PC-9 (cell line): Measurements from ENCODE around the gene LDAH. TPM values are rescaled to one million over a fixed set of nuclear protein-coding genes. Genes with fewer than 3 reads are reported as not detected.

Experiments used
- BruUV-seq: library from RNA; stranded (reverse); fragments of 400-500 nt; replicated peaks from 2 replicates; lab custom pipeline; 2021; lab: Mats Ljungman, UMichigan
- CTCF ChIA-PET: fragments of 300-600 bp; sonication (Branson Sonifier 250); formaldehyde crosslinking; loops from one replicate; lab custom pipeline; 2022; ENCODE audit warnings: antibody characterized with exemption; lab: Charles Lee
- POLR2A ChIA-PET: fragments of 300-600 bp; sonication (Branson Sonifier 250); formaldehyde crosslinking; loops from one replicate; lab custom pipeline; 2022; ENCODE audit warnings: antibody characterized with exemption; ENCODE audit not compliant: unreplicated experiment; lab: Charles Lee
- DNase-seq, 2 experiments: peaks; one replicate each; pipeline versions ENCODE4 v3.0.0 to v3.0.0-alpha.2; 2015 to 2022; ENCODE audit warnings: mixed read lengths in 1 of 2
- H2AFZ ChIP-seq: fragments of 200-600 bp; sonication (generic); 2 replicates; pipeline ENCODE4 v1.8.1; 2017; ENCODE audit warnings: antibody characterized with exemption
- H3F3A ChIP-seq: fragments of 200-600 bp; sonication (generic); 2 replicates; pipeline ENCODE4 v1.8.1; 2017; ENCODE audit warnings: antibody characterized with exemption, mild to moderate bottlenecking, low read depth; ENCODE audit not compliant: insufficient read depth
- H3K27ac ChIP-seq: fragments of 200-600 bp; sonication (generic); 2 replicates; pipeline ENCODE4 v1.6.1; 2016; ENCODE audit warnings: mixed run types
- H3K27me3 ChIP-seq: fragments of 200-600 bp; sonication (generic); 2 replicates; pipeline ENCODE4 v1.6.1; 2016; ENCODE audit warnings: low read depth, mixed run types; ENCODE audit not compliant: insufficient read depth
- H3K36me3 ChIP-seq: fragments of 200-600 bp; sonication (generic); 2 replicates; pipeline ENCODE4 v1.6.1; 2016; ENCODE audit warnings: low read depth, mixed run types
- H3K4me1 ChIP-seq: fragments of 200-600 bp; sonication (generic); replicated peaks from 2 replicates; pipeline ENCODE4 v1.6.1; 2016; ENCODE audit warnings: mixed run types; ENCODE audit not compliant: insufficient read depth
- H3K4me2 ChIP-seq: fragments of 200-600 bp; sonication (generic); 2 replicates; pipeline ENCODE4 v1.6.1; 2017; ENCODE audit warnings: mixed run types
- H3K4me3 ChIP-seq: fragments of 200-600 bp; sonication (generic); 2 replicates; pipeline ENCODE4 v1.6.1; 2016; ENCODE audit warnings: mixed run types
- H3K79me2 ChIP-seq: fragments of 200-600 bp; sonication (generic); 2 replicates; pipeline ENCODE4 v1.6.1; 2017; ENCODE audit warnings: low read depth, mixed run types
- H3K9me2 ChIP-seq: fragments of 200-600 bp; sonication (generic); 2 replicates; pipeline ENCODE4 v1.8.1; 2017; ENCODE audit warnings: mild to moderate bottlenecking; ENCODE audit not compliant: insufficient read depth
- H3K9me3 ChIP-seq: fragments of 200-600 bp; sonication (generic); 2 replicates; pipeline ENCODE4 v1.8.1; 2016; ENCODE audit warnings: low read depth; ENCODE audit not compliant: insufficient read depth
- H4K20me1 ChIP-seq: fragments of 200-600 bp; sonication (generic); 2 replicates; pipeline ENCODE4 v1.8.1; 2017; ENCODE audit not compliant: insufficient read depth
- CTCF ChIP-seq: fragments of 200-600 bp; sonication (generic); conservative IDR thresholded peaks from 2 replicates; pipeline ENCODE4 v1.6.1; 2017; ENCODE audit warnings: mixed run types, antibody characterized with exemption, mild to moderate bottlenecking, moderate library complexity
- EZH2 ChIP-seq: fragments of 200-600 bp; sonication (generic); IDR thresholded peaks from 2 replicates; pipeline ENCODE4 v1.8.0; 2017; ENCODE audit warnings: antibody characterized with exemption, low read depth
- intact Hi-C: fragments of 100-400 bp; cut with micrococcal nuclease; formaldehyde crosslinking; loops from one replicate; pipeline ENCODE4 v1.10.0; 2022; ENCODE audit not compliant: unreplicated experiment
- total RNA-seq: library from RNA; stranded (reverse); gene quantifications from 2 replicates; pipeline ENCODE4 v1.2.3, GENCODE V29; 2021

The LDAH gene
- total RNA-seq, 1 experiment from 2014 or later, result 18.3 TPM

GRCh38 chr2:20855456-20855855 lies 32.6 kb upstream of the LDAH start:
- no peaks in the 10 kb centered on the region for H3K4me1 ChIP-seq
- H3K4me2 ChIP-seq, result no peak overlapping the region
- H3K36me3 ChIP-seq, result no peaks in the 10 kb centered on the region
- intact Hi-C loops, result no loop called here
- peaks cover 63% of the 10 kb centered on the region for H3K27me3 ChIP-seq
- CTCF ChIA-PET, result no interaction called here
- no peaks in the 10 kb centered on the region for H3K9me3 ChIP-seq
- POLR2A ChIA-PET, result no interaction called here
- no peak for DNase-seq
- no peaks in the 10 kb centered on the region for H3K79me2 ChIP-seq
- no peak overlapping the region for H3K4me3 ChIP-seq
- H3F3A ChIP-seq, result no peaks in the 10 kb centered on the region
- no peaks in the 10 kb centered on the region; the same call in 1 of the 2 replicates for H3K9me2 ChIP-seq
- no peak overlapping the region for H2AFZ ChIP-seq
- BruUV-seq, result no TSS peak
- H4K20me1 ChIP-seq, result no peaks in the 10 kb centered on the region
- TF ChIP-seq CTCF, result no peak
- no peak for TF ChIP-seq EZH2
- H3K27ac ChIP-seq, result no peak overlapping the region

DNA sequence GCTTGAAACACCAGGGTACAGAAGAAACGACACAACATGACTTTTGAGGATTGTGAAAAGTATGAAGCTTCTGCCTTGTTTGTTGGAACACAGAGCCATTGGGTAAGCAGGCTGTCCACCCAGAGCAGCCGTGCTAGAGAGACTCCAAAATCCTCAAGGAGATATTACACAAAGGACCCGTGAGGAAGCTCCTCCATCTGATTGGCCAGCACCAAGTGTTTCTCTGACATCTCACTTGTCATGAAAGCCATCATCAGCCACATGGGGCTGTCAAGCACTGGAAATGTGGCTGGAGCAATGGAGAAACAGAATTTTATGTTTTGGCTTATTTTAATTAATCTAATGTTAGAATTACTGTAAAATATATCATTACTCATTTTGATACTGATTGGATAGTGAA lies 29.8 kb upstream of the LDAH start:
- H3F3A ChIP-seq, result no peaks in the 10 kb centered on the region
- TF ChIP-seq CTCF, result no peak
- TF ChIP-seq EZH2, result no peak
- H3K4me1 ChIP-seq, result no peaks in the 10 kb centered on the region
- ChIA-PET POLR2A (no interaction called here), CTCF (no interaction called here)
- intact Hi-C loops, result no loop called here
- no TSS peak for BruUV-seq
- H3K27ac ChIP-seq, result no peak overlapping the region
- H3K4me3 ChIP-seq, result no peak overlapping the region
- H3K36me3 ChIP-seq, result no peaks in the 10 kb centered on the region
- no peak overlapping the region for H3K4me2 ChIP-seq
- no peaks in the 10 kb centered on the region for H3K9me3 ChIP-seq
- DNase-seq, result no peak
- H4K20me1 ChIP-seq, result no peaks in the 10 kb centered on the region
- H2AFZ ChIP-seq, result no peak overlapping the region
- peaks cover 90% of the 10 kb centered on the region for H3K27me3 ChIP-seq
- H3K9me2 ChIP-seq, result no peaks in the 10 kb centered on the region; the same call in 1 of the 2 replicates
- no peaks in the 10 kb centered on the region for H3K79me2 ChIP-seq

GRCh38 chr2:20852139-20852538 lies 29.2 kb upstream of the LDAH start:
- ChIA-PET POLR2A (no interaction called here), CTCF (no interaction called here)
- no peaks in the 10 kb centered on the region for H3K4me1 ChIP-seq
- H3K9me3 ChIP-seq, result no peaks in the 10 kb centered on the region
- no peak overlapping the region for H2AFZ ChIP-seq
- no peaks in the 10 kb centered on the region for H3K9me2 ChIP-seq
- intact Hi-C loops, result no loop called here
- no peaks in the 10 kb centered on the region for H4K20me1 ChIP-seq
- no peak overlapping the region for H3K27ac ChIP-seq
- H3K4me3 ChIP-seq, result no peak overlapping the region
- H3K4me2 ChIP-seq, result no peak overlapping the region
- no peak for DNase-seq
- no peaks in the 10 kb centered on the region for H3K36me3 ChIP-seq
- no peak for TF ChIP-seq EZH2
- TF ChIP-seq CTCF, result no peak
- BruUV-seq, result no TSS peak
- peaks cover 95% of the 10 kb centered on the region for H3K27me3 ChIP-seq
- H3K79me2 ChIP-seq, result no peaks in the 10 kb centered on the region
- no peaks in the 10 kb centered on the region for H3F3A ChIP-seq
